Left cardiac atrium (tissue), 4 donors: ENCODE data around the gene PSMB3. TPM values are rescaled to one million over a fixed set of nuclear protein-coding genes. Genes with fewer than 3 reads are reported as not detected.

Experiments used
- ATAC-seq, 2 donors: fragments of 200-7000 bp; cut with Tn5 transposase; one replicate each; pipeline ENCODE4 v1.9.1; 2020; ENCODE audit warnings: mild to moderate bottlenecking in 2 of 2, moderate library complexity in 2 of 2
- DNase-seq: peaks from one replicate; pipeline ENCODE4 v3.0.0-alpha.2; 2020
- intact Hi-C, 2 donors: fragments of 100-400 bp; cut with DNase I; formaldehyde crosslinking; loops; one replicate each; pipeline versions ENCODE4 v1.14.1 to v1.15.1; 2022 to 2023
- total RNA-seq, 2 donors: library from RNA; stranded (reverse); fragmentation: NEBNext Ultra II Directional; extraction: Animal tissue kit (Norgen Biotek cat#: 25700); gene quantifications; one replicate each; pipeline ENCODE4 v1.2.1, GENCODE V29; 2021
- donor health status: DM: no; HTN: yes; CAD: no.
- donor health status: DM: no; HTN: yes; CAD: no; lungs with severe emphysema.
- donor health status: DM: yes; HTN: yes; CAD: no.
- donor health status: Dilated cardiomyopathy.

The PSMB3 gene
- total RNA-seq, 2 donors from 2014 or later: 139 to 163 TPM

DNA sequence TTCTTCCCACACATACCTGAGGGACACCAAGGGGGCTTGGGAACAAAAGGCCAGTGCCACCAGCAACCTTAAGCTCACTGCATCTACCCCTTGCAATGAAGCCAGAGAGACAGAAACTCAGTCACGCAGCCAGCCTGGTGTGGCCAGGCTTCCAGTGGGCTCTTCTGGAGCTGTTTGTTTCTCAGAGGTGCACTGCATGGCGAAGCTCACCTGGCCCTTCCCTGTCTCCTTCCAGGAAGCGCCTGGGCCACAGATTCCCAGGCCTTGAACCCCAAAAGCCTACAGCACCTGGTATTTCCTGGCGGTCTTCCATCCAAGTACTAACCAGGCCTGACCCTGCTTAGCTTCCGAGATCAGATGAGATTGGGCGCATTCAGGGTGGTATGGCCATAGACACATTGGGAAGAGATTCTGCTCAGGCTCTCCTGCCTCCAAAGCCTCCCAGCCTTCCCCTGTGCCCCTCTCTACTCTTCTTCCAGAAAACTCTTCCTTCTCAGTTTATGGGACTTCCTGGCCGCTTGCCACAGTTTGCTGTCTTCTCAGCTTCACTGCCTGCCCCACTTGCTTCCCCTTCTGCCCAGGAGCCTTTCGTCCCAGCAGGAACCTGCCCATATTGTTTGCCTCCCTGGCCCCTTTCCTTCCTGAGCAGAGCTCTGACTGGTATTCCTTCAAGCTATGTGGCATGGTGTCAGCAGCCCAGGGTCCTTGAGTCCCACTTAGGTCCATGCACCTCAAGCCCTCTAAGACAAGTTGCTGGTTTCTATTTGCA lies 20.8 kb upstream of the PSMB3 start:
- intact Hi-C loops: loop anchor here (5.0 kb wide), 3 partner anchors 34 to 54 kb away; no protein-coding TSS in a partner anchor
- no peak for DNase-seq

GRCh38 chr17:38732376-38733281 lies 19.9 kb upstream of the PSMB3 start:
- ATAC-seq: peak in 1 of 2 donors; percentile 9
- DNase-seq: no peak
- intact Hi-C loops: loop anchor here (5.0 kb wide), 3 partner anchors 35 to 55 kb away; no protein-coding TSS in a partner anchor

More for the DNA sequence above, 20.8 kb upstream of the PSMB3 start:
- no peak for ATAC-seq

GRCh38 chr17:38733282-38733981 lies 19.1 kb upstream of the PSMB3 start:
- DNase-seq (no peak), ATAC-seq (no peak)
- intact Hi-C loops: loop anchor here (5.0 kb wide), 3 partner anchors 36 to 56 kb away; no protein-coding TSS in a partner anchor

GRCh38 chr17:38733982-38734973 lies 18.3 kb upstream of the PSMB3 start:
- intact Hi-C loops: loop anchor here (2.0 to 5.0 kb wide), 4 partner anchors 37 to 57 kb away; no protein-coding TSS in a partner anchor

DNA sequence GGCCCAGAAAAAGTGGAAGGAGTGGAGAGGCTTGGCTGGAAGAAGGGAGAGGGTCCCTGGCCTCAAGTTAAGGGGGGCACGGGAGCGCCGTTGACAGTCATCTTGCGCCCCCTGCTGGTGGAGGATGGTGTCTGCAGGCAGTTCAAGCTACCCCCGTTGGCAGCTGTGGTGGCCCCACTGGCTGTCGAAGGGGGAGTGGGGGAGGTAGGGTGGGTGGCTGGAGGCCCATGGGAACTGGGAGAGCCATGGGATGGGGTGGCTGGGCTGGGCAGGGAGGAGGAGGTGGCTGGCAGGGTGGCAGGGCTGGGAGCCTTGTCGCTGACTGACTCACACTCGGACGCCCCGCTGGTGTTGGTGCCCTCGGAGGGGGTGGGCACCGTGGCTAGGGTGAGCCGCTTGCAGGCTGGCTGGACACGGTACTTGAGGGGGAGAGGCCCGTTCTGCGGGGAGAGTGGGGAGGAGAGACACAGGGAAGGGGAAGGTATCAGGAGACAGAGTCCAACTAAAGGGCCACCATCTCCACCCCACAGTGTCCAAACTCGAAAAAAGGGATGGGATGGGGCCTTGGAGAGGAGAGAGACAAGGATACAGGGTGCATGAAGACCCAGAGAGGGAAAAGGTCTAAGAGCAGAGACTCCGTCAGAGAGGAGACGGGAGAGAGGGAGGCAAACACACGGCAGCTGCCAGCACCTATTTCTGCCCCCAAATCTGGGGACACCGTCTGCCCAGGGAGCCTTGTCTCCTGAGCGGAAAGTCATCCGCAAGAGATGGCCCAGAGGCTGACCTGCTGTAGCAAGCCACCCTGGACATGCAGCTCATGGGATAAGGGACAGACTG lies 17.2 kb upstream of the PSMB3 start:
- DNase-seq: peak; percentile 67
- intact Hi-C loops: loop anchor here in 1 of 2 donors (2.0 kb wide), 1 partner anchor 59 kb away; no protein-coding TSS in a partner anchor
- peak; percentile 8 to 16 for ATAC-seq

More at GRCh38 chr17:38733982-38734973, 18.3 kb upstream of the PSMB3 start:
- no peak for ATAC-seq
- DNase-seq: no peak

DNA sequence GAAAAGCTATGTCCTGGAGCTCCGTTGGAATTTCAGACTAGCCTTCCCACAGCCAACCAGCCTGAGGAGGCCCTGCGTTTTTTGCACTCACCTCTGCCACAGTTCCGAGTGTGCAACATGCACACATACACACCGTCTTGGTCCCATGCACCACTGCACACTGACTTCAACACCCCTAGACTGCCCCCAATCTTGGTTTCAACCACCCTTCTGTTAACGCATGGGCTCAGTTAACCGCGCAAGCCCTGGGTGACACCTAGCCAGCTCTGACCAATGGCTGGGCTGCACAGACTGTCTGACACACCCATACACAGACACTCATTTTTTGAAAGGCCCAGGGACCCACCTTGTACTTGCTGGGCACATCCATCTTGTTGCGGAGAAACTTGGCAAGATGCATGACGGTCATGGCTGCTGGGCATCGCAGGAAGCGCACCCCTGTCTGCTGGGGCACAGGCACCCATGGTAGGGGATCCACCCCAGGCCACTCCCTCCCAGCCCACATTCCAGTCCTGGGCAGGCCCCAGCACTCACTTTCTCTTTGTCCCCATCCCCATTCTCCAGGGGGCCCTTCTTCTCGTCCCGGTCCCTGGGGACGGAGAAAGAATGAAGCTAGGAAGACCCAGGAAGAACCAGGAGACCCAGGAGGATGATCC lies 14.4 kb upstream of the PSMB3 start:
- ATAC-seq: no peak
- intact Hi-C loops: no loop called here
- no peak for DNase-seq

DNA sequence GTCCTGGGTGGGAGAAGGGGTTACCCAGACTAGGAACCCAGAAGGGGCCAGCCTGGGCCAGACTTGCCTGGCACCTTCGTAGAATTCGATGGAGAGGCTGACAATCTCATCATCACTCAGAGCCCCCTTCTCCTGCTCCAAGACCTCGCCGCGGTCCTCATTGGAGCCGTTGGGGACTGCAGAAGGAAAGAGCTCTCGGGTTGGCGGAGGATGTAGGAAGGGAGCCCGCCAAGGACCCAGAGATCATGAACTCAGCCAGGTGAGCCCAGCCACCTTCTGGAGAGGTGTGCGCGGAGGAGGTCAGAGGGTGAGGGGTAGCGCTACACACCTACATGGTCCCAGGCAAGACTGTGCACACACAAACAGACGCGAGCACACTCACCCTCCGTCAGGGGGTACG lies 13.9 kb upstream of the PSMB3 start:
- ATAC-seq (no peak), DNase-seq (no peak)
- intact Hi-C loops: no loop called here

- DNase-seq (no peak), ATAC-seq (no peak)
- intact Hi-C loops: no loop called here
These were observed 13.2 kb upstream of the PSMB3 start for GRCh38 chr17:38739305-38739704.

DNA sequence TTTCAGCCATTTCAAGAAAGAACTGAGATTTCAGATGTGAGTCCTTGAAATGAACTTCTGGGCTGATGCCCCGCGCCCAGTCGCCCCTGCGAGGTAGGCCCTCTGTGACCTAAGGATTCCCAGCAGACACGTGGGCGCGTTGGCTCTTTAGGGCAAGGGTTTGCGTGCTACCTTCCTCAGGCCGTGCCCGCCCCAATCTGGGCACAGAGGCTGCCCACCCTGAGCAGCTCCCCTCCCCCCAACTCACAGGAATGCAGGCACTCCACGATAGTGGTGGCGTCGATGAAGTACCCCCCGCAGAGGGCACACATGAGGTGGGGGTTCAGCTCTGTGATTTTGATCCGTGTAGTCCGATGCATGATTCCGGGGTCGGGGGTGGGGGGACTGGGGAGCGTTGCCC lies 12.5 kb upstream of the PSMB3 start:
- ATAC-seq (no peak), DNase-seq (no peak)
- intact Hi-C loops: no loop called here

DNA sequence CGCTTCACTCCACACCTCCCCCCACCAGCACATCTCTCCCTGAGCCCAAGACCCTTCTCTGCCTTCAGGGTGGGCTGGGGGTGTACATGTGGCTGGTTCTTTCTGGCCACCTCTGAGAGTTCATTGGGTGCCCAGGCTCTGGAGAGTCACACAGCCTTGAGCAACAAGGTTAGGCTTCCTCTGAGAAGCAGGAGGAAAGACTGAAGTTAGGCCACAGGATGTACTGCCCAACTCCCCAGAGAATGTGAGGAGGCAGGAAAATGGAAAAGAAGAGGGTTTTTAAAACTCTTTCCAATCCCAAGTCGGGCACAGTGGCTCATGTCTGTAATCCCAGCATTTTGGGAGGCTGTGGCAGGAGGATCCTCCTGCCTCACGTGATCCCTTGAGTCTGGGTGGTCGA lies 11.7 kb upstream of the PSMB3 start:
- ATAC-seq (no peak), DNase-seq (no peak)
- intact Hi-C loops: no loop called here

DNA sequence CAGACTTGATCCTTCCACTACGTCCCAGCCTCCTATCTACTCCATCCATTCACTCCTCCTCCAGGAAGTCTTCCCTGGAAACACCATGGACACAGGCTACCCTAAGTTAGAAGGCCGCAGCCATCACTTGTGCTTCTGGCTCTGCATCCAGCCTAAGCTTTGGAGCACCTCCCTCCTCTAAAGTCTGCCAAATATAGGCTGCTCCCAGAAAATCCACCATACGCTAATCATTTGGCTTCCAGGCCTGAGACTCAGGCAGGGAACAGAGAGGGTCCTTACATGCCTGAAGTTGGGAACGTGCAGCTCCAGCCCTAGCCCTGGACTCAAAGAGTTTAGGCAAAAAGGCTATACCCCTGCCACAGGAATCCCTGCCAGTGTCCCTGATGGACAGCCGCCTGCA lies 11.1 kb upstream of the PSMB3 start:
- DNase-seq (no peak), ATAC-seq (no peak)
- intact Hi-C loops: no loop called here

GRCh38 chr17:38741921-38742410 lies 10.6 kb upstream of the PSMB3 start:
- no peak for DNase-seq
- intact Hi-C loops: no loop called here
- ATAC-seq: peak; percentile 48 to 70

DNA sequence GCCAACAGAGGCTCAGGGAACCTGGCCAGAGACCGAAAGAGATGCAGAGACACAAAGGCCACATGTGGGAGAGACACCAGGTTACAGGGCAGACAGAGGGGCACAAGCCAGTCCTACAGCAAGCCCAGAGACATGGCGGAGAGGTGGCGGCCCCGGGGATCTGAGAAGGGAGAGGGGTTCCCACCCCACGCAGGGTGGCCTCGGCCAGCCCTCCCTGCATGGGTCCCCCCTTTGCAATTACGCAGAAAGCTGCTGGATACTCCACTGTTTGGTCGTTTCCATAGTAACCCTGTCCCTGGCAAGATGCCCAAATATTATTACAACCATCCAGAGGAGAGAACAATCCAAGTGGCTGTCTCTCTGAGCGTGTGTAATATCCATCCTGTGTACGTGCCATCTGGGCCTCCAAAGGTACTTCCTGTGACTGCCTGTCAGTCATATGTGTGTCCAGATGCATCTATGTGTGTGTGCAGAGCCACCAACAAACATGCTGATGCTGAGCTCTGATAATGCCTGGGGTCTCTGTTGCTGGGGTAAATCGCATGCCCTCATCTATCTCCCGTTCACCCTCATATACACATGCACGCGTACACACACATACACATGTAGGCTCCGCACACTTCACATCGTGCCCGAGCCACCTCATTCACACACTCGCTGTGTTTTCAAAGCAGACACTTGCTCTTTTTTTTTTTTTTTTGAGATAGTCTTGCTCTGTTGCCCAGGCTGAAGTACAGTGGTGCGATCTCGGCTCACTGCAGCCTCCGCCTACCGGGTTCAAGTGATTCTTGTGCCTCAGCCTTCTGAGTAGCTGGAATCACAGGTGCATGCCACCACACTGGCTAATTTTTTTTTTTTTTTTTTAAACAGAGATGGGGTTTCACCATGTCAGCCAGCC lies 9.9 kb upstream of the PSMB3 start:
- peak; percentile 45 to 67 for ATAC-seq
- DNase-seq: no peak
- intact Hi-C loops: no loop called here

GRCh38 chr17:38743556-38744171 lies 8.9 kb upstream of the PSMB3 start:
- no peak for DNase-seq
- intact Hi-C loops: no loop called here
- ATAC-seq: no peak

- intact Hi-C loops: loop anchor here in 1 of 2 donors (5.0 kb wide), 1 partner anchor 43 kb away; no protein-coding TSS in a partner anchor
These were observed 7.0 kb upstream of the PSMB3 start for GRCh38 chr17:38745545-38745944.

More at GRCh38 chr17:38745545-38745944, 7.0 kb upstream of the PSMB3 start:
- no peak for ATAC-seq
- no peak for DNase-seq
